HEK293T (cell line): ENCODE results near the gene KMT5C.

Experiments
- FOXM1 ChIP-seq: fragments of 450-650 bp; IDR thresholded peaks from 2 replicates; pipeline ENCODE4 v1.6.1; 2017; ENCODE audit warnings: mild to moderate bottlenecking, borderline replicate concordance
- PKNOX1 ChIP-seq: fragments of 450-650 bp; IDR thresholded peaks from 2 replicates; pipeline ENCODE4 v1.6.1; 2016
- SP1 ChIP-seq: fragments of 450-650 bp; IDR thresholded peaks from 2 replicates; pipeline ENCODE4 v1.6.1; 2017

DNA sequence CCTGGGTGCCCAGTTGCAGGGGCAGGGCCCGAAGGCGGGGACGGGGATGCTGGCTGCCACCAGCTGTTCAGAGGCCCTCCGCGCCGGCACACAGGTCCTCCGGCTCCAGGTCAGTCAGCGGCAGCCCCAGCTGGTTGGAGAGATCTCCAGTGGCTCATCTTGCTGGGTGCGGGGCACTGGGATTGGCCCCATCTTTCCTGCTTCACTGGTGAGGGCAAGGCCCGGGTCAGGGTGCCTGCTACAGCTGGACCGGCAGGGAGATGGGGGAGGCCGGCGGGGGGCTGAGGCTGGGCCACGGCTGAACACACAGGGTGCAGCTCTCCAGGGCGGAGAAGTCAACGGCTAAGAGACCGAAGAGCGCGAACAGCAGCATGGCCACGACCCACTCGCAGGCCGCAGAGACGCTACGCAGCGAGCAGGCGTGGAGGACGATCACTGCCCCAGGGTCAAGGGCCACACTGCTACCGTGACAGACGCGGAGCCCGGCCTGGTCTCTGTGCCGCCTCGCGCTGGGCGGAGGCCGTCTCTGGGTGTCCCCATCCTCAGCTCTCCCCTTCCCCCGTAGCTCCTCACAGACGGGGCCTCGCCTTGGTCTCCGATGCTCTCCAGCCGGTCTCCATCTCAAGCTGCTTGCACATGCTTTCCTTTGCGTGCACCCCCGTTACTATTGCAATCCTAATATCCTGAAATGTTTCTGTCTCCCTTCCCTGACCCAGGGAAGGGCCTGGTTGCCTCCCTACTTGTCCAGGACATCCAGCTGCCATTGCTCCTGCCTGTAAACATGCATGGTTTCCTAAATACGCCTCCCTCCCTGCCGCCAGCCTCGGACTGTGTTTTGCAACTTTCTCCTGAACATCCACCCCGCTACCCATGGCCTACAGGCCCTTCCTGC lies 26.8 kb upstream of the KMT5C start:
- no peak for TF ChIP-seq FOXM1
- no peak for TF ChIP-seq PKNOX1
- no peak for TF ChIP-seq SP1
